ENCODE measurements around the gene GPR78.

Gene GPR78

GRCh38 chr4:8603931-8604330, 23.7 kb downstream of the GPR78 start:
- H3K27ac ChIP-seq (replicated peaks; ENCODE audit: low read length) = no peak overlapping the region
- H3K23ac ChIP-seq (ENCODE audit: low read depth, low read length, poor library complexity) = peak overlapping the region; percentile 73
- no peak for DNase-seq (ENCODE audit: low spot score)
- peak overlapping the region; percentile 98 for H3K14ac ChIP-seq (ENCODE audit: low read length)
- no peak overlapping the region for H2BK15ac ChIP-seq (ENCODE audit: low read length)
- H2BK5ac ChIP-seq (ENCODE audit: low read length) = no peak overlapping the region
- H2AFZ ChIP-seq (ENCODE audit: low read length) = no peak overlapping the region
- peak overlapping the region; percentile 22 for H2BK12ac ChIP-seq (ENCODE audit: low read length)
- peak overlapping the region; percentile 85 for H3K18ac ChIP-seq (ENCODE audit: low read length)
- H3K4me1 ChIP-seq (ENCODE audit: control insufficient read depth in 2 of 2, insufficient read depth in 1 of 2, low read depth in 1 of 2, low read length in 2 of 2) = peaks cover 0 to 4% of the 10 kb centered on the region in 2 donors
- WGBS, 2 donors (ENCODE audit: extremely low coverage in 2 of 2, insufficient read length in 2 of 2, insufficient replicate concordance in 1 of 2) = no CpG with 5 or more reads among the region's 22 CpGs
- H3K9ac ChIP-seq (ENCODE audit: low read depth, low read length, poor library complexity) = peak overlapping the region; percentile 44
- H3K36me3 ChIP-seq (replicated peaks in 1 of 2; ENCODE audit: control insufficient read depth in 2 of 2, insufficient read depth in 2 of 2, low read length in 2 of 2) = no peaks in the 10 kb centered on the region
- H3K9me3 ChIP-seq (replicated peaks in 1 of 2; ENCODE audit: control insufficient read depth in 2 of 2, insufficient read depth in 1 of 2, low read depth in 1 of 2, low read length in 2 of 2) = no peaks in the 10 kb centered on the region
- H3K4me2 ChIP-seq (ENCODE audit: insufficient read depth, low read length, poor library complexity, severe bottlenecking) = no peak overlapping the region
- H2AK5ac ChIP-seq (ENCODE audit: low read depth, low read length) = no peak overlapping the region
- peaks cover 0 to 34% (median 0%) of the 10 kb centered on the region in 3 experiments for H3K27me3 ChIP-seq (ENCODE audit: control insufficient read depth in 3 of 3, insufficient read depth in 3 of 3, low read depth in 1 of 3, low read length in 3 of 3)
- peak overlapping the region; percentile 84 for H3K4ac ChIP-seq (ENCODE audit: low read length)
- peaks cover 4% of the 10 kb centered on the region for H3K79me1 ChIP-seq (ENCODE audit: low read depth, low read length)
- H3K4me3 ChIP-seq (ENCODE audit: low read length in 2 of 2) = no peak overlapping the region
- no peak overlapping the region for H4K91ac ChIP-seq (ENCODE audit: low read depth, low read length, poor library complexity)
- no peak overlapping the region for H2BK120ac ChIP-seq (ENCODE audit: low read depth, low read length)
- H4K8ac ChIP-seq (ENCODE audit: low read depth, low read length) = no peak overlapping the region

- Histone ChIP-seq H3K14ac (ENCODE audit: low read length) (no peak overlapping the region), H3K4me3 (ENCODE audit: low read length in 2 of 2) (no peak overlapping the region), H3K23ac (ENCODE audit: low read depth, low read length, poor library complexity) (no peak overlapping the region), H3K18ac (ENCODE audit: low read length) (no peak overlapping the region), H2AK5ac (ENCODE audit: low read depth, low read length) (no peak overlapping the region), H2BK120ac (ENCODE audit: low read depth, low read length) (no peak overlapping the region), H4K91ac (ENCODE audit: low read depth, low read length, poor library complexity) (no peak overlapping the region), H3K4ac (ENCODE audit: low read length) (no peak overlapping the region), H3K9ac (ENCODE audit: low read depth, low read length, poor library complexity) (no peak overlapping the region), H2AFZ (ENCODE audit: low read length) (no peak overlapping the region), H3K27ac (replicated peaks; ENCODE audit: low read length) (no peak overlapping the region), H4K8ac (ENCODE audit: low read depth, low read length) (no peak overlapping the region), H2BK5ac (ENCODE audit: low read length) (no peak overlapping the region), H3K4me2 (ENCODE audit: insufficient read depth, low read length, poor library complexity, severe bottlenecking) (no peak overlapping the region), H3K4me1 (ENCODE audit: control insufficient read depth in 2 of 2, insufficient read depth in 1 of 2, low read depth in 1 of 2, low read length in 2 of 2) (peaks cover 0 to 4% of the 10 kb centered on the region in 2 donors), H3K27me3 (ENCODE audit: control insufficient read depth in 3 of 3, insufficient read depth in 3 of 3, low read depth in 1 of 3, low read length in 3 of 3) (peaks cover 0 to 24% (median 0%) of the 10 kb centered on the region in 3 experiments), H2BK12ac (ENCODE audit: low read length) (no peak overlapping the region), H3K36me3 (replicated peaks in 1 of 2; ENCODE audit: control insufficient read depth in 2 of 2, insufficient read depth in 2 of 2, low read length in 2 of 2) (no peaks in the 10 kb centered on the region), H3K9me3 (replicated peaks in 1 of 2; ENCODE audit: control insufficient read depth in 2 of 2, insufficient read depth in 1 of 2, low read depth in 1 of 2, low read length in 2 of 2) (no peaks in the 10 kb centered on the region), H2BK15ac (ENCODE audit: low read length) (no peak overlapping the region), H3K79me1 (ENCODE audit: low read depth, low read length) (peaks cover 4% of the 10 kb centered on the region)
- no peak for DNase-seq (ENCODE audit: low spot score)
- WGBS, 2 donors (ENCODE audit: extremely low coverage in 2 of 2, insufficient read length in 2 of 2, insufficient replicate concordance in 1 of 2) = 100% methylated on average over 1 of the region's 1 CpG; no CpG with 5 or more reads in 1 of the 2 donors
Measured at GRCh38 chr4:8605289-8605688, 25.1 kb downstream of the GPR78 start.

- Histone ChIP-seq H2BK15ac (ENCODE audit: low read length) (peak overlapping the region; percentile 46), H3K27ac (replicated peaks; ENCODE audit: low read length) (no peak overlapping the region), H3K36me3 (replicated peaks in 1 of 2; ENCODE audit: control insufficient read depth in 2 of 2, insufficient read depth in 2 of 2, low read length in 2 of 2) (no peaks in the 10 kb centered on the region), H3K4ac (ENCODE audit: low read length) (no peak overlapping the region), H4K8ac (ENCODE audit: low read depth, low read length) (no peak overlapping the region), H2BK5ac (ENCODE audit: low read length) (no peak overlapping the region), H2BK120ac (ENCODE audit: low read depth, low read length) (no peak overlapping the region), H3K9ac (ENCODE audit: low read depth, low read length, poor library complexity) (no peak overlapping the region), H3K23ac (ENCODE audit: low read depth, low read length, poor library complexity) (no peak overlapping the region), H3K4me3 (ENCODE audit: low read length in 2 of 2) (no peak overlapping the region), H3K18ac (ENCODE audit: low read length) (no peak overlapping the region), H3K14ac (ENCODE audit: low read length) (no peak overlapping the region), H3K4me1 (ENCODE audit: control insufficient read depth in 2 of 2, insufficient read depth in 1 of 2, low read depth in 1 of 2, low read length in 2 of 2) (peaks cover 0 to 4% of the 10 kb centered on the region in 2 donors), H2BK12ac (ENCODE audit: low read length) (no peak overlapping the region), H3K9me3 (replicated peaks in 1 of 2; ENCODE audit: control insufficient read depth in 2 of 2, insufficient read depth in 1 of 2, low read depth in 1 of 2, low read length in 2 of 2) (no peaks in the 10 kb centered on the region), H2AFZ (ENCODE audit: low read length) (no peak overlapping the region), H3K27me3 (ENCODE audit: control insufficient read depth in 3 of 3, insufficient read depth in 3 of 3, low read depth in 1 of 3, low read length in 3 of 3) (peaks cover 0 to 20% (median 0%) of the 10 kb centered on the region in 3 experiments), H2AK5ac (ENCODE audit: low read depth, low read length) (peak overlapping the region; percentile 24), H3K79me1 (ENCODE audit: low read depth, low read length) (peaks cover 3% of the 10 kb centered on the region), H3K4me2 (ENCODE audit: insufficient read depth, low read length, poor library complexity, severe bottlenecking) (no peak overlapping the region), H4K91ac (ENCODE audit: low read depth, low read length, poor library complexity) (no peak overlapping the region)
- no CpG with 5 or more reads among the region's 26 CpGs for WGBS, 2 donors (ENCODE audit: extremely low coverage in 2 of 2, insufficient read length in 2 of 2, insufficient replicate concordance in 1 of 2)
- no peak for DNase-seq (ENCODE audit: low spot score)
Measured at GRCh38 chr4:8606476-8606875, 26.3 kb downstream of the GPR78 start.

- Histone ChIP-seq H2BK12ac (ENCODE audit: low read length) (no peak overlapping the region), H2AFZ (ENCODE audit: low read length) (no peak overlapping the region), H3K4me1 (ENCODE audit: control insufficient read depth in 2 of 2, insufficient read depth in 1 of 2, low read depth in 1 of 2, low read length in 2 of 2) (peaks cover 0 to 4% of the 10 kb centered on the region in 2 donors), H3K4ac (ENCODE audit: low read length) (no peak overlapping the region), H3K27me3 (ENCODE audit: control insufficient read depth in 3 of 3, insufficient read depth in 3 of 3, low read depth in 1 of 3, low read length in 3 of 3) (peaks cover 0 to 16% (median 0%) of the 10 kb centered on the region in 3 experiments), H2BK15ac (ENCODE audit: low read length) (peak overlapping the region; percentile 46), H3K36me3 (replicated peaks in 1 of 2; ENCODE audit: control insufficient read depth in 2 of 2, insufficient read depth in 2 of 2, low read length in 2 of 2) (no peaks in the 10 kb centered on the region), H4K91ac (ENCODE audit: low read depth, low read length, poor library complexity) (no peak overlapping the region), H3K79me1 (ENCODE audit: low read depth, low read length) (peaks cover 3% of the 10 kb centered on the region), H3K4me2 (ENCODE audit: insufficient read depth, low read length, poor library complexity, severe bottlenecking) (no peak overlapping the region), H2BK120ac (ENCODE audit: low read depth, low read length) (no peak overlapping the region), H2AK5ac (ENCODE audit: low read depth, low read length) (peak overlapping the region; percentile 95), H2BK5ac (ENCODE audit: low read length) (no peak overlapping the region), H3K18ac (ENCODE audit: low read length) (no peak overlapping the region), H4K8ac (ENCODE audit: low read depth, low read length) (no peak overlapping the region), H3K14ac (ENCODE audit: low read length) (peak overlapping the region; percentile 27), H3K9ac (ENCODE audit: low read depth, low read length, poor library complexity) (no peak overlapping the region), H3K23ac (ENCODE audit: low read depth, low read length, poor library complexity) (peak overlapping the region; percentile 86), H3K27ac (replicated peaks; ENCODE audit: low read length) (no peak overlapping the region), H3K4me3 (ENCODE audit: low read length in 2 of 2) (no peak overlapping the region), H3K9me3 (replicated peaks in 1 of 2; ENCODE audit: control insufficient read depth in 2 of 2, insufficient read depth in 1 of 2, low read depth in 1 of 2, low read length in 2 of 2) (no peaks in the 10 kb centered on the region)
- DNase-seq (ENCODE audit: low spot score) = no peak
- WGBS, 2 donors (ENCODE audit: extremely low coverage in 2 of 2, insufficient read length in 2 of 2, insufficient replicate concordance in 1 of 2) = no CpG with 5 or more reads among the region's 10 CpGs
Measured at GRCh38 chr4:8606966-8607365, 26.8 kb downstream of the GPR78 start.
